Subcutaneous adipose tissue (tissue), 4 donors: Measurements from ENCODE around the gene SRRM2. TPM values are rescaled to one million over a fixed set of nuclear protein-coding genes. Genes with fewer than 3 reads are reported as not detected.

Source experiments
- total RNA-seq, 4 donors: library from RNA; depleted of rRNA; stranded (reverse); fragments of >200 nt; gene quantifications; one replicate each; pipeline ENCODE4 v1.1.0, GENCODE V29; 2016
- TF ChIP-seq, protein P1 (sequence below): fragments of 450-650 bp; IDR thresholded peaks from one replicate; pipeline ENCODE4 v1.5.1; 2016; ENCODE audit warnings: low read depth, mild to moderate bottlenecking, control low read depth, antibody characterized with exemption, moderate library complexity

Gene SRRM2
- total RNA-seq, 4 donors from 2014 or later, result 245 to 552 (median 404) TPM

DNA sequence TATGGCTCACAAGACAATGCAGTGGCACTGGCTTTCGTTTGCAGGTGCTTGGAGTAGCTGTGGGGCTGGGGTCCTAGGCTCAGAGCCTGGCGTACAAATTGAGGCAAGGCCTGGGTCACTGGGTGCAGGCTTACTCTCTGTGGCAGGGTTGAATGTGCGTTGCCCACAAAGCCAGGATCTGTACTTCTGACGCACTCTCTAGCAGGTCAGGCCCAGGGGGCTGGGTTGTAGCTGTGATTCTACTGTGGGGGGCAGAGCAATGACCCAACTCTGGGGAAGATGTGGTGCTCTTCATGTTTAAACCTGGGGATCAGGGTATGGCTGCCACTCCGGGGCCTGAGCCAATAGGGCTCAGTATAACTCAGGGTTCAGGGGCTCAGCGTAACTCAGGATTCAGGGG, 58.2 kb downstream of the SRRM2 start:
- TF ChIP-seq, protein P1, sequence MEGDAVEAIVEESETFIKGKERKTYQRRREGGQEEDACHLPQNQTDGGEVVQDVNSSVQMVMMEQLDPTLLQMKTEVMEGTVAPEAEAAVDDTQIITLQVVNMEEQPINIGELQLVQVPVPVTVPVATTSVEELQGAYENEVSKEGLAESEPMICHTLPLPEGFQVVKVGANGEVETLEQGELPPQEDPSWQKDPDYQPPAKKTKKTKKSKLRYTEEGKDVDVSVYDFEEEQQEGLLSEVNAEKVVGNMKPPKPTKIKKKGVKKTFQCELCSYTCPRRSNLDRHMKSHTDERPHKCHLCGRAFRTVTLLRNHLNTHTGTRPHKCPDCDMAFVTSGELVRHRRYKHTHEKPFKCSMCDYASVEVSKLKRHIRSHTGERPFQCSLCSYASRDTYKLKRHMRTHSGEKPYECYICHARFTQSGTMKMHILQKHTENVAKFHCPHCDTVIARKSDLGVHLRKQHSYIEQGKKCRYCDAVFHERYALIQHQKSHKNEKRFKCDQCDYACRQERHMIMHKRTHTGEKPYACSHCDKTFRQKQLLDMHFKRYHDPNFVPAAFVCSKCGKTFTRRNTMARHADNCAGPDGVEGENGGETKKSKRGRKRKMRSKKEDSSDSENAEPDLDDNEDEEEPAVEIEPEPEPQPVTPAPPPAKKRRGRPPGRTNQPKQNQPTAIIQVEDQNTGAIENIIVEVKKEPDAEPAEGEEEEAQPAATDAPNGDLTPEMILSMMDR, result no peak

DNA sequence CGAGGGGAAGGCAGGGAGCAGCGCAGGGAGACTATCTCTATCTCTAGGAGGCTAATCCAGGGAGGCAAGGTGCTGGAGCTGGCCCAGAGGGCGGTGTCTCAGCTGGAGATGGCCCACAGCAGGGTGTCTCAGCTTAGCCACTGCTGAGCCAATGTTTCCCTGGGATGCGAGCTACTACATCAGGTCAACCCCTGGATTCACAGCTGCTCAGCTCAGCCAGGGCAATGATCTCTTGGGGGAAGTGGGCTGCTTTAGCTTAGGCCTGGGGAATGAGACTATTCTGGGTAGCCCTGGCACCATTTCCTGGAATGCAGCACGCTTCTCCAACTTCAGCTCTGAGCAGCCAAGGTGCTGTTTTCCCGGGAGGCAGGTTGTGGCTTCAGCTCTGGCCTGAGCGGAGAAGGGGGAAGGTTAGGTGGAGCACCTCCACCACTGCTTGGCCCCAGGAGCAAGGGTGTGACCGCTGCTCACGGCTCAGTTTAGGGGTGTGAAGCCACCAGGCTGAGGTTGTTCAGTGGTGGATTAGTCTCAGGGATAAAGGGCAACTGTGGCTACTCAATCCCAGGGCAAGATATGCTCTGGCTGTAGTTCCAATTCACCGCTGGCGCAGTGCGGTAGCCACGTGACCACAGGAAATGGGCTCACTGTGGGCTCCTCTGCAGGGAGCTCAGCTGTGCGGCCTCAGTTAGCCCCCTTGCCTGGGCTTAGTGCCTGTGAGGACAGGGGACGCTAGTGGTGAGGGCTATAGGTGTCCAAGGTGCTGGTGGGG, 59.4 kb downstream of the SRRM2 start:
- TF ChIP-seq, protein P1, result no peak

DNA sequence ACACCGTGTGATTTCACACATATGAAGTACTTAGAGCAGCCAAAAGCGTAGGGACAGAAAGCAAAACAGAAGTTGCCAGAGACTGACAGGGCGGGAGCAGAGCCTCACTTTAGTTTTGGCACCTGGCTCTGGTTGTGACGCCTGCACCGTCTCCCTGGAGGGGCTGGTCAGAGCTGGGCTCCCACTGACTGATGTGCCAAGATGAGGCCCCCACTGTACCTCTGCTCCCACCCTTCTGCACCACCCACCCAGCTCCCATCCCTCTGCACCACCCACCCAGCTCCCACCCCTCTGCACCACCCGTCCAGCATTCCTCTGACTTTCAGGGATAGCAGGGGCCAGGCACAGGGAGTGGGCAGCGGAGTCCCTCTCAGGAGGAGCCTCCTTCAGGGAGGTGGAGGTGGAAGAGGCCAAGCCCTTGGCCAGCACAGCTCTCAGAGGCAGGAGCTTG, 61.4 kb downstream of the SRRM2 start:
- TF ChIP-seq, protein P1, result no peak

DNA sequence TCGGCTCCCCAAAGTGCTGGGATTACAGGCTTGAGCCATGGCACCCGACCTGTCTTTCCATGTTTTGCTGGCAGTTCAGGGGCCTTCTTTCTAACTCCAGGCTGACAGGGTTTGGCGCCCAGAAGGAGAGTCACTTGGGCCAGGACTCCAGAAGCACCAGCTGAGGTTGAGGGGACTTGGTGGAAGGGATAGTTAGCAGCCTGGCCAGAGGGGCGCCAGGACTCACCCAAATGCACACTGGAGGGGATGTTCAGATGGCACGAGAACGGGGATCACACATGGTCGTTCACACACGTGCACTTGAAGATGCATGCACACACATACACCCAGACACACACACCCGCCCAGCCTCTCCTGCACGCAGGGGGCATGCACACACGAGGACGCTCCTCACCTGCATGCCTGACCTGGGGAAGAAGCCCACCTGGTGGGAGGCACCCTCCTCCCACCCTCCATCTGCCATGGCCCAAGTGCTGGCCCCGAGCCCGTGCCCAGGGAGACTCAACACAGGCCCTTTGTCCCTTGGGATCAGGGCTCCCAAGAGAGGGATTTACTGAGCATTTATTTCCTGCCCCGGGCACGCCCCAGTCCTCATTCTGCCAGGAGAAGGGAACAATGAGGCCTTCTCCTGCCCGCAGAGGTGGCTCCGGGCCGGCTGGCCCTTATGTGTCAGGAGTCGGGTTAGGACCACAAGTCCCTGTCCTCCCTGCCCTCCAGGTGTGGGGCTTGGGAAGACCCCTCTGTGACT, 62.3 kb downstream of the SRRM2 start:
- TF ChIP-seq, protein P1, result no peak

DNA sequence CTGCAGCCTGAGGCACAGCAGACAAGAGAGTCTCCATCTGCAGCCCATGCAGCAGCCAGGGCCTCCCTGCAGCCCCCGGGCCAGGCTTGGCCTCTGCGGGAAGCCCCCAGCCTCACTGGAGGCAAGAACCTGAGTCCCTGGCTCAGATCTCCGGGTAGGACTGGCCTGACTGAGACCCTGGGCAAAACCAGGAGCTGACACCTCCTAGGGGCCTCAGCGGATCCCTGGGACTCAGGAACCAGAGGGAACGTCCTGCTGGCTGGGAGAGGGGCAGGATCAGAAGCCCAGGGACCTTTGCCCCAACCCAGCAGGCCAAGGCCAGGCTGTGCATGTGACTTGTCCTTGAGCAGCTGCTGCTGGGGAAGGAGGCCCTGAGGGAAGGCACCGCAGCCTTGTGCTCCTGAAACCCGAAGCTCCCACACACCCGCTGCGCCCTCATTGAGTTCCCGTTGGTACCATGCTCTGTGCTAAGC, 62.9 kb downstream of the SRRM2 start:
- TF ChIP-seq, protein P1, result no peak

DNA sequence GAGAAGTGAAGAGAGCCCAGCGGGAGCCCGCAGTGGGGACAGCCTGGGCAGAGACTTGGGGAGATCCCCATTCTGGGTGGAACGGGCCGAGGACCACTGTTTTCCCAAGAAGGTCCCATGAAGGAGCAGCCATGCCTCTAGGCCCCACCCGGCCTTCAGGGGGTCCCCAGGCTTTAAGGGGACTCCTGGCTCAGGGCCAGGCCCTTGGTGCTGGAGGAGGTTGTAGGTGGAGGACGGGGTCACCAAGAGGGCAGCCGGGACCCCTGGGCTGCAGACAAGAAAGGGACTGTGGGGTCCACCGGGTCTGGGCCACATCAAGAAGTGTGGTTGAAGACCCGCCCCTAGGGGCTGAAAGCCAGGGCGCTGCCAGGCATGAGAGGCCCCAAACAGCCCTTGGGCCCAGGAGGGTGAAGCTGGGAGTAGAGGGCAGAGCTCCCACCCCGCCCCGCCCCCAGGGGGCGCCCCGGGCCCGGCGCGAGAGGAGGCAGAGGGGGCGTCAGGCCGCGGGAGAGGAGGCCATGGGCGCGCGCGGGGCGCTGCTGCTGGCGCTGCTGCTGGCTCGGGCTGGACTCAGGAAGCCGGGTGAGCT, 64.4 kb downstream of the SRRM2 start, which contains the start of gene PRSS21:
Gene PRSS21 (plus strand): TSS at position 487 of the 589 bp plus-strand sequence. CDS start 32 bp downstream, at position 519.
- TF ChIP-seq, protein P1, result no peak
